GM18507 (cell line): Measurements from ENCODE around the gene EIF1AD.
"Not testable (repeated sequence)": the region's sequence is repeated elsewhere in the genome, so short reads cannot be mapped to it uniquely, and the experiment has no call there.

Experiments
- DNase-seq: peaks from one replicate; pipeline ENCODE4 v3.0.0; 2011; ENCODE audit warnings: low read depth; ENCODE audit not compliant: insufficient read length; ENCODE audit errors: extremely low spot score
- FAIRE-seq: peaks from 2 replicates; lab custom pipeline; 2011; peaks lifted over from hg19 to GRCh38; lab: Jason Lieb, UNC

EIF1AD gene

DNA sequence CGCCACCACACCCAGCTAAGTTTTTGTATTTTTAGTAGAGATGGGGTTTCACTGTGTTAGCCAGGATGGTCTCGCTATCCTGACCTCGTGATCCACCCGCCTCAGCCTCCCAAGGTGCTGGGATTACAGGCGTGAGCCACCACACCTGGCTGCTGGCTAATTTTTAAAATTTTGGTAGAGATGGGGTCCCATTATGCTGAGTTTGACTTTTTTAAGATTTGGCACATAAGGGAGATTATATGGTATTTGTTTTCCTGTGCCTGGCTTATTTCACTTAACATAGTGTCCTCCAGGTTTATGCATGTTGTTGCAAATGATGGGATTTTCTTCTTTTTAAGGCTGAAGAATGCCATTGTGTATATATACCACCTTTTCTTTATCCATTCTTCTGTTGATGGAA, 51.2 kb downstream of the EIF1AD start:
- not testable (repeated sequence) for DNase-seq, FAIRE-seq

GRCh38 chr11:65947603-65948125, 54.3 kb downstream of the EIF1AD start:
- FAIRE-seq = no peak

DNA sequence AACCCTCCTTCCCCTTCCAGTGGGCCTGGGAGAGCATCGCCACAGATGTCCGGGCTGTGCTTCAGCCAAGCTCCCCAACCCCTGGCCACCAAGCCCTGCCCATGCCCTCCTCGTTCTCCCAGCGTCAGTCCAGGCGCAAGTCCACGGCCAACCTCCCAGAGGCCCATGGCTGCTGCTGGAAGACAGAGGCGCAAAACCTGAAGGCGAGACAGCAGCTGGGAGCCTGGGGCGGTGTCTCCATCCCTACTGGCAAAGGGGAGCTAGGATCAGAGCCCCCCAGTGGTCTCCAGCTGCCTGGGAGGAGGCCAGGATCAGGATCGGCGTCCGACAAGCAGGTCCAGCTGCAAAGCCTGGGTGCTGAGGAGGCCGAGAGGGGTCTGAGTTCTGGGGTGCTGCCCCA, 54.8 kb downstream of the EIF1AD start:
- FAIRE-seq (no peak), DNase-seq (no peak)

More at GRCh38 chr11:65947603-65948125, 54.3 kb downstream of the EIF1AD start:
- no peak for DNase-seq

- DNase-seq = no peak
- no peak for FAIRE-seq
These were observed 55.3 kb downstream of the EIF1AD start for GRCh38 chr11:65946655-65947054.
